Ovary (tissue), 3 donors: ENCODE measurements around the gene SLIT3.

Experiments used
- POLR2A ChIP-seq: fragments of 450-650 bp; IDR thresholded peaks from one replicate; pipeline ENCODE4 v1.6.1; 2017; ENCODE audit warnings: antibody characterized with exemption, mild to moderate bottlenecking, moderate library complexity
- TF ChIP-seq, protein P1 (sequence below), 3 donors: fragments of 450-650 bp in 2 of 3; fragments of 200-600 bp in 1 of 3; IDR thresholded peaks; one replicate each; pipeline versions ENCODE4 v1.5.1 to v1.8.0; 2016 to 2022; ENCODE audit warnings: antibody characterized with exemption in 3 of 3, mild to moderate bottlenecking in 1 of 3
- donor health status: DM: no; HTN: no; CAD: no.

- TF ChIP-seq, protein P1, sequence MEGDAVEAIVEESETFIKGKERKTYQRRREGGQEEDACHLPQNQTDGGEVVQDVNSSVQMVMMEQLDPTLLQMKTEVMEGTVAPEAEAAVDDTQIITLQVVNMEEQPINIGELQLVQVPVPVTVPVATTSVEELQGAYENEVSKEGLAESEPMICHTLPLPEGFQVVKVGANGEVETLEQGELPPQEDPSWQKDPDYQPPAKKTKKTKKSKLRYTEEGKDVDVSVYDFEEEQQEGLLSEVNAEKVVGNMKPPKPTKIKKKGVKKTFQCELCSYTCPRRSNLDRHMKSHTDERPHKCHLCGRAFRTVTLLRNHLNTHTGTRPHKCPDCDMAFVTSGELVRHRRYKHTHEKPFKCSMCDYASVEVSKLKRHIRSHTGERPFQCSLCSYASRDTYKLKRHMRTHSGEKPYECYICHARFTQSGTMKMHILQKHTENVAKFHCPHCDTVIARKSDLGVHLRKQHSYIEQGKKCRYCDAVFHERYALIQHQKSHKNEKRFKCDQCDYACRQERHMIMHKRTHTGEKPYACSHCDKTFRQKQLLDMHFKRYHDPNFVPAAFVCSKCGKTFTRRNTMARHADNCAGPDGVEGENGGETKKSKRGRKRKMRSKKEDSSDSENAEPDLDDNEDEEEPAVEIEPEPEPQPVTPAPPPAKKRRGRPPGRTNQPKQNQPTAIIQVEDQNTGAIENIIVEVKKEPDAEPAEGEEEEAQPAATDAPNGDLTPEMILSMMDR (IDR thresholded peaks at IDR 0.05): no peak
- no peak for TF ChIP-seq POLR2A
Measured at GRCh38 chr5:169223595-169223953, 77.4 kb downstream of the SLIT3 start.
